Renal cortex interstitium (tissue), 11 donors: ENCODE data around the gene HS6ST2. TPM values are rescaled to one million over a fixed set of nuclear protein-coding genes. Genes with fewer than 3 reads are reported as not detected.
A peak's percentile ranks its signal among the peaks of the same experiment; 100 is the strongest.
"Not testable (repeated sequence)": the region's sequence is repeated elsewhere in the genome, so short reads cannot be mapped to it uniquely, and the experiment has no call there.

Source experiments
- DNase-seq, 11 donors: peaks; one replicate each; pipeline ENCODE4 v3.0.0-alpha.2; 2013; ENCODE audit warnings: low read depth in 9 of 11, low spot score in 4 of 11; ENCODE audit errors: extremely low read depth in 1 of 11
- polyA plus RNA-seq, 3 donors: library from polyadenylated mRNA; unstranded; fragments of 120-200 nt; gene quantifications; one replicate each; pipeline ENCODE4 v1.2.1, GENCODE V29; 2013; ENCODE audit not compliant: insufficient read length in 3 of 3

The HS6ST2 gene
- polyA plus RNA-seq, 3 donors, result 21.4 to 25.1 (median 24.0) TPM

- DNase-seq, result no peak
Observed at GRCh38 chrX:132953354-132953753, 5.1 kb downstream of the HS6ST2 start.

- no peak for DNase-seq
Observed at GRCh38 chrX:132948648-132949260, 9.7 kb downstream of the HS6ST2 start.

GRCh38 chrX:132945055-132945599 lies 13.3 kb downstream of the HS6ST2 start:
- DNase-seq, result not testable (repeated sequence)

GRCh38 chrX:132940727-132941327 lies 17.6 kb downstream of the HS6ST2 start:
- no peak for DNase-seq

GRCh38 chrX:132933170-132933569 lies 25.3 kb downstream of the HS6ST2 start:
- DNase-seq, result no peak

- no peak for DNase-seq
Observed at GRCh38 chrX:132924426-132924825, 34.0 kb downstream of the HS6ST2 start.

GRCh38 chrX:132918523-132918922 lies 39.9 kb downstream of the HS6ST2 start:
- no peak for DNase-seq

- no peak for DNase-seq
Observed at GRCh38 chrX:132916349-132916748, 42.1 kb downstream of the HS6ST2 start.

GRCh38 chrX:132909643-132910042 lies 48.8 kb downstream of the HS6ST2 start:
- DNase-seq, result no peak

- no peak for DNase-seq
Observed at GRCh38 chrX:132908891-132909290, 49.5 kb downstream of the HS6ST2 start.

GRCh38 chrX:132900633-132901293 lies 57.7 kb downstream of the HS6ST2 start:
- no peak for DNase-seq

GRCh38 chrX:132887569-132887968 lies 70.9 kb downstream of the HS6ST2 start:
- no peak for DNase-seq

GRCh38 chrX:132883358-132883915 lies 75.0 kb downstream of the HS6ST2 start:
- no peak for DNase-seq

- DNase-seq, result not testable (repeated sequence)
Observed at GRCh38 chrX:132880753-132881152, 77.7 kb downstream of the HS6ST2 start.

GRCh38 chrX:132877954-132878536 lies 80.4 kb downstream of the HS6ST2 start:
- DNase-seq, result no peak

- DNase-seq, result peak in 6 of 11 donors; percentile 8 to 47 (median 34)
Observed at GRCh38 chrX:132876523-132877338, 81.7 kb downstream of the HS6ST2 start.

GRCh38 chrX:132875650-132876522 lies 82.5 kb downstream of the HS6ST2 start:
- no peak for DNase-seq

- DNase-seq, result no peak
Observed at GRCh38 chrX:132862562-132862961, 95.9 kb downstream of the HS6ST2 start.
